GM12878 (cell line): ENCODE measurements around the gene CDC14B. TPM values are rescaled to one million over a fixed set of nuclear protein-coding genes. Genes with fewer than 3 reads are reported as not detected.
A peak's percentile ranks its signal among the peaks of the same experiment; 100 is the strongest.

Source experiments
- ATAC-seq: fragments of 200-7000 bp; cut with Tn5 transposase; 3 replicates; pipeline ENCODE4 v1.9.1; 2020; ENCODE audit warnings: mild to moderate bottlenecking, moderate library complexity
- BruUV-seq: library from RNA; stranded (reverse); fragments of 400-500 nt; replicated peaks from 2 replicates; lab custom pipeline; 2021; lab: Mats Ljungman, UMichigan
- CTCF ChIA-PET: fragments of 300-600 bp; sonication (Branson Sonifier 250); formaldehyde crosslinking; extraction: SDS; loops from one replicate; lab custom pipeline; 2021; ENCODE audit warnings: inconsistent platforms; lab: Yijun Ruan, JAX
- POLR2A ChIA-PET: fragments of 350-600 bp; formaldehyde crosslinking; extraction: SDS; loops from one replicate; lab custom pipeline; 2021; ENCODE audit warnings: inconsistent platforms; lab: Charles Lee
- RAD21 ChIA-PET: fragments of 300-600 bp; sonication (Branson Sonifier 250); formaldehyde crosslinking; loops from one replicate; lab custom pipeline; 2023; ENCODE audit warnings: antibody characterized with exemption; ENCODE audit not compliant: unreplicated experiment; lab: Charles Lee
- SMC1A ChIA-PET: fragments of 300-600 bp; sonication (Branson Sonifier 250); formaldehyde crosslinking; loops from one replicate; lab custom pipeline; 2023; ENCODE audit not compliant: unreplicated experiment, uncharacterized antibody; lab: Charles Lee
- DNase-seq: peaks from one replicate; pipeline ENCODE4 v3.0.0-alpha.2; 2011; ENCODE audit warnings: low read depth, low spot score
- FAIRE-seq: peaks from 3 replicates; lab custom pipeline; 2011; peaks lifted over from hg19 to GRCh38; lab: Jason Lieb, UNC
- H2AFZ ChIP-seq: 2 replicates; pipeline ENCODE4 v1.6.0; 2011; ENCODE audit warnings: low read depth, low read length, control low read depth; ENCODE audit not compliant: control insufficient read depth
- H3K27ac ChIP-seq: 2 replicates; pipeline ENCODE4 v1.5.1; 2011; ENCODE audit warnings: control low read depth; ENCODE audit not compliant: control insufficient read depth, insufficient read depth
- H3K27me3 ChIP-seq, 2 experiments: replicated peaks in 1 of 2; 2 replicates each; pipeline versions ENCODE4 v1.6.0 to v1.6.1; 2011; ENCODE audit warnings: low read length in 1 of 2; ENCODE audit not compliant: control insufficient read depth in 2 of 2, insufficient read depth in 2 of 2
- H3K36me3 ChIP-seq, 2 experiments: 2 replicates each; pipeline ENCODE4 v1.5.1; 2011; ENCODE audit warnings: low read length in 1 of 2; ENCODE audit not compliant: control insufficient read depth in 2 of 2, insufficient read depth in 2 of 2
- H3K4me1 ChIP-seq: 2 replicates; pipeline ENCODE4 v1.6.1; 2011; ENCODE audit warnings: mild to moderate bottlenecking, low read length, moderate library complexity, mixed read lengths; ENCODE audit not compliant: control insufficient read depth, insufficient read depth
- H3K4me2 ChIP-seq: 2 replicates; pipeline ENCODE4 v1.6.0; 2011; ENCODE audit warnings: control low read depth; ENCODE audit not compliant: control insufficient read depth, insufficient read depth
- H3K4me3 ChIP-seq: fragments of 200-600 bp; sonication (generic); 2 replicates; pipeline ENCODE4 v1.5.1; 2016
- H3K79me2 ChIP-seq: 2 replicates; pipeline ENCODE4 v1.6.0; 2011; ENCODE audit warnings: low read length; ENCODE audit not compliant: control insufficient read depth, insufficient read depth
- H3K9ac ChIP-seq: 2 replicates; pipeline ENCODE4 v1.8.0; 2011; ENCODE audit warnings: low read length, control low read depth, mixed read lengths; ENCODE audit not compliant: control insufficient read depth, insufficient read depth
- H3K9me3 ChIP-seq: replicated peaks from 3 replicates; pipeline ENCODE4 v1.5.1; 2011; ENCODE audit warnings: mild to moderate bottlenecking, low read length; ENCODE audit not compliant: control insufficient read depth, insufficient read depth
- H4K20me1 ChIP-seq: 2 replicates; pipeline ENCODE4 v1.6.0; 2011; ENCODE audit not compliant: control insufficient read depth, insufficient read depth
- BACH1 ChIP-seq: fragments of 450-650 bp; IDR thresholded peaks from 2 replicates; pipeline ENCODE4 v1.6.1; 2017; ENCODE audit warnings: mild to moderate bottlenecking, borderline replicate concordance
- CEBPB ChIP-seq, 2 experiments: fragments of 150-350 bp in 1 of 2; IDR thresholded peaks; 2 replicates each; pipeline ENCODE4 v1.6.1; 2012 to 2014; ENCODE audit warnings: low read depth in 2 of 2, low read length in 2 of 2, borderline replicate concordance in 1 of 2, inconsistent platforms in 1 of 2
- CHD2 ChIP-seq: IDR thresholded peaks from 2 replicates; pipeline ENCODE4 v1.6.1; 2011; ENCODE audit warnings: low read depth, low read length, improper control_type of control experiment, borderline replicate concordance
- EGR1 ChIP-seq, 2 experiments: IDR thresholded peaks; 1 replicate in 1 of 2; 2 replicates in 1 of 2; pipeline ENCODE4 v1.6.1; 2011 to 2012; ENCODE audit warnings: low read depth in 2 of 2, low read length in 2 of 2, borderline replicate concordance in 1 of 2, mild to moderate bottlenecking in 1 of 2, moderate library complexity in 1 of 2
- EP300 ChIP-seq, 2 experiments: fragments of 150-350 bp in 1 of 2; IDR thresholded peaks; 2 replicates each; pipeline ENCODE4 v1.6.1; 2011 to 2012; ENCODE audit warnings: low read depth in 2 of 2, low read length in 2 of 2, borderline replicate concordance in 1 of 2, improper control_type of control experiment in 1 of 2, inconsistent platforms in 1 of 2; ENCODE audit not compliant: control insufficient read depth in 1 of 2
- ESRRA ChIP-seq: IDR thresholded peaks from 2 replicates; pipeline ENCODE4 v1.6.1; 2012; ENCODE audit warnings: mild to moderate bottlenecking, low read length, improper control_type of control experiment
- HCFC1 ChIP-seq: fragments of 150-350 bp; IDR thresholded peaks from 2 replicates; pipeline ENCODE4 v1.6.1; 2014; ENCODE audit warnings: low read length
- HDAC2 ChIP-seq: fragments of 200-600 bp; sonication (generic); IDR thresholded peaks from 2 replicates; pipeline ENCODE4 v1.6.1; 2017
- KAT2A ChIP-seq: conservative IDR thresholded peaks from 2 replicates; pipeline ENCODE4 v1.6.1; 2011; ENCODE audit warnings: low read depth, low read length; ENCODE audit not compliant: control insufficient read depth
- KLF5 ChIP-seq: fragments of 450-650 bp; IDR thresholded peaks from 2 replicates; pipeline ENCODE4 v1.6.1; 2014; ENCODE audit warnings: mild to moderate bottlenecking; ENCODE audit not compliant: partially characterized antibody
- NFXL1 ChIP-seq: fragments of 450-650 bp; IDR thresholded peaks from 2 replicates; pipeline ENCODE4 v1.6.1; 2017; ENCODE audit warnings: antibody characterized with exemption, mild to moderate bottlenecking, borderline replicate concordance
- NR2C2 ChIP-seq: IDR thresholded peaks from 2 replicates; pipeline ENCODE4 v1.6.1; 2011; ENCODE audit warnings: borderline replicate concordance, low read depth; ENCODE audit not compliant: control insufficient read depth, insufficient read length
- POLR2AphosphoS5 ChIP-seq: IDR thresholded peaks from 2 replicates; pipeline ENCODE4 v1.6.1; 2011; ENCODE audit warnings: mild to moderate bottlenecking, low read length, inconsistent platforms
- POU2F2 ChIP-seq: IDR thresholded peaks from 3 replicates; pipeline ENCODE4 v1.6.1; 2011; ENCODE audit warnings: low read depth, mild to moderate bottlenecking, low read length, borderline replicate concordance
- RBBP5 ChIP-seq: fragments of 200-600 bp; sonication (generic); conservative IDR thresholded peaks from 2 replicates; pipeline ENCODE4 v1.6.1; 2016
- RELA ChIP-seq: fragments of 450-650 bp; IDR thresholded peaks from 2 replicates; pipeline ENCODE4 v1.8.0; 2014; ENCODE audit warnings: borderline replicate concordance; ENCODE audit not compliant: partially characterized antibody
- RFX5 ChIP-seq: IDR thresholded peaks from 2 replicates; pipeline ENCODE4 v1.6.1; 2011; ENCODE audit warnings: low read depth, low read length, improper control_type of control experiment
- SIX5 ChIP-seq: IDR thresholded peaks from 2 replicates; pipeline ENCODE4 v1.6.1; 2011; ENCODE audit warnings: mild to moderate bottlenecking, low read depth, low read length, moderate library complexity; ENCODE audit not compliant: severe bottlenecking
- SMAD5 ChIP-seq: IDR thresholded peaks from 2 replicates; pipeline ENCODE4 v1.6.1; 2016; ENCODE audit warnings: antibody characterized with exemption, low read depth
- SREBF1 ChIP-seq: IDR thresholded peaks from 2 replicates; pipeline ENCODE4 v1.6.1; 2012; ENCODE audit warnings: mild to moderate bottlenecking, low read length
- STAT1 ChIP-seq: fragments of 450-650 bp; conservative IDR thresholded peaks from 2 replicates; pipeline ENCODE4 v1.6.1; 2014; ENCODE audit warnings: antibody characterized with exemption, mild to moderate bottlenecking
- STAT3 ChIP-seq: IDR thresholded peaks from 2 replicates; pipeline ENCODE4 v1.6.1; 2011; ENCODE audit warnings: low read depth, low read length, improper control_type of control experiment
- SUZ12 ChIP-seq: fragments of 200-600 bp; sonication (generic); IDR thresholded peaks from one replicate; pipeline ENCODE4 v1.6.1; 2018; ENCODE audit warnings: antibody characterized with exemption, mild to moderate bottlenecking; ENCODE audit not compliant: unreplicated experiment
- ZBED1 ChIP-seq: IDR thresholded peaks from 2 replicates; pipeline ENCODE4 v1.6.1; 2016; ENCODE audit warnings: borderline replicate concordance
- ZNF622 ChIP-seq: fragments of 450-650 bp; IDR thresholded peaks from 2 replicates; pipeline ENCODE4 v1.6.1; 2017; ENCODE audit warnings: mild to moderate bottlenecking, inconsistent platforms
- WGBS: methylation state at CpG from one replicate; pipeline ENCODE4 v1.1.6; 2016; ENCODE audit warnings: low lambda C conversion rate; ENCODE audit not compliant: insufficient replicate concordance, insufficient coverage; ENCODE audit errors: missing lambda C conversion rate; 5-methylcytosine and 5-hydroxymethylcytosine counted together
- in situ Hi-C: fragments of 300-500 bp; cut with MboI; formaldehyde crosslinking; loops from 9 replicates; pipeline ENCODE4 v1.14.3; 2018; ENCODE audit warnings: mixed read lengths
- intact Hi-C: fragments of 100-400 bp; cut with micrococcal nuclease; formaldehyde crosslinking; loops from one replicate; pipeline ENCODE4 v1.14.2; 2022; ENCODE audit not compliant: unreplicated experiment
- polyA plus RNA-seq, 11 experiments: library from polyadenylated mRNA; depleted of rRNA in 4 of 11; unstranded in 6 of 11; stranded (reverse) in 5 of 11; fragments of >200 nt; fragmentation: Nextera tagmentation in 4 of 11; fragmentation: Illumina TruSeq in 1 of 11; extraction: Ambion mirVana in 4 of 11; extraction: Trizol in 1 of 11; gene quantifications; 1 replicate in 1 of 11; 2 replicates in 10 of 11; pipeline versions ENCODE4 v1.2.1 to v1.2.3, GENCODE V29; 2011 to 2016; ENCODE audit warnings: inconsistent platforms in 2 of 11, missing spikeins in 2 of 11, low read depth in 1 of 11
- total RNA-seq, 4 experiments: library from RNA; depleted of rRNA in 3 of 4; stranded (reverse); fragments of >200 nt in 3 of 4; fragmentation: Illumina TruSeq in 1 of 4; extraction: Trizol in 1 of 4; gene quantifications; 2 replicates each; pipeline versions ENCODE4 v1.2.1 to v1.2.3, GENCODE V29; 2013 to 2021
- TF ChIP-seq, protein P1 (sequence below): fragments of 450-650 bp; IDR thresholded peaks from 2 replicates; pipeline ENCODE4 v1.6.1; 2017; ENCODE audit warnings: borderline replicate concordance

The CDC14B gene
- total and polyA plus RNA-seq, 10 of the 15 experiments (the other 5 are each of a cell fraction or from before 2014, with no cell fraction given): 3.7 to 11.7 (median 6.2) TPM

DNA sequence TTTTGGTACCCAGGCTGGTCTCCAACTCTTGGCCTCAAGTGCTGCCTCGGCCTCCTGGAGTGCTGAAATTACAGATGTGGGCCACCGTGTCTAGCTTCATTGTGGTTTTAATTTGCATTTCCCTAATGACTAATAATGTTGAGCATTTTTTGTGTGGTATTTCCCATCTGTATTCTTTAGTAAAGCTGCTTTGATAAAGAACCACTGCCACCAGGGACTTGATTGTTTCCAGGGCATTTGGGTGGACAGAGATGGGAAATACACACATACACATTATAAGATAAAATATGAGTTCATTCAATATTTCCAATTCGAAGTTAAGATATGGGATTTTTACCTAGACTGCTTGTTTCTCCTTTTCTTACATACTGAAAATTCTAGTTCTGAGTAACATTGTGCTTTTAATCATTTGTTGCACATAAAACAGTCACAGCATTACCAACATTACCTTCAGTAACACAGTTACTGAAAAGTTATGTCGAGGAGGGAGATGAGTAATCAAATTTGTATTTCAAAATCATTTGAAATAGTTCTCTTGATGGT is 140.7 kb downstream of the CDC14B start:
- no peaks in the 10 kb centered on the region for H3K36me3 ChIP-seq
- no peak overlapping the region for H3K27ac ChIP-seq
- in situ Hi-C loops: no loop called here
- ChIA-PET CTCF (interaction anchor here (1.0 to 1.3 kb wide), 2 partner anchors 29 to 84 kb away, joined by 4 read pairs; partner anchors contain the start of gene HABP4), SMC1A (interaction anchor here (0.9 to 1.1 kb wide), 5 partner anchors 10 to 111 kb away, joined by 3 to 4 read pairs (median 3); no protein-coding TSS in a partner anchor), RAD21 (interaction anchor here (1.0 to 2.1 kb wide), 2 partner anchors 26 to 87 kb away, joined by 3 to 5 read pairs; no protein-coding TSS in a partner anchor), POLR2A (interaction anchor here (0.6 to 1.0 kb wide), 5 partner anchors 9 to 1985 kb away, joined by 3 to 8 read pairs (median 4); no protein-coding TSS in a partner anchor)
- no peaks in the 10 kb centered on the region for H3K9me3 ChIP-seq
- H3K4me1 ChIP-seq: peaks cover 10% of the 10 kb centered on the region
- WGBS: 0% methylated on average over 4 of the region's 4 CpGs
- H2AFZ ChIP-seq: no peak overlapping the region
- ATAC-seq (peak; percentile 90), DNase-seq (peak; percentile 32), FAIRE-seq (peak; percentile 54)
- H3K4me2 ChIP-seq: peak overlapping the region; percentile 41; the same call in 1 of the 2 replicates
- BruUV-seq: no TSS peak
- no peak overlapping the region for H3K9ac ChIP-seq
- intact Hi-C loops: no loop called here
- no peaks in the 10 kb centered on the region for H3K27me3 ChIP-seq
- no peak overlapping the region for H3K4me3 ChIP-seq
- H3K79me2 ChIP-seq: no peaks in the 10 kb centered on the region
- H4K20me1 ChIP-seq: no peaks in the 10 kb centered on the region
- TF ChIP-seq SMAD5 (no peak), STAT1 (no peak), RBBP5 (no peak), HDAC2 (no peak), NR2C2 (no peak), EP300 (IDR thresholded peaks at IDR 0.05; ENCODE audit: borderline replicate concordance in 1 of 2, control insufficient read depth in 1 of 2, low read depth in 2 of 2, low read length in 2 of 2) (no peak), RFX5 (no peak), SREBF1 (peak; percentile 27; the same call in 1 of the 2 replicates), KLF5 (no peak), POU2F2 (peak; percentile 94; the same call in 2 of the 3 replicates), BACH1 (no peak), SUZ12 (no peak), KAT2A (no peak), ZBED1 (peak; percentile 60; the same call in 1 of the 2 replicates), ZNF622 (no peak), HCFC1 (no peak), POLR2AphosphoS5 (no peak), CEBPB (IDR thresholded peaks at IDR 0.05; ENCODE audit: borderline replicate concordance in 1 of 2, low read depth in 2 of 2, low read length in 2 of 2) (no peak), ESRRA (no peak), EGR1 (IDR thresholded peaks at IDR 0.05; ENCODE audit: borderline replicate concordance in 1 of 2, low read depth in 2 of 2, low read length in 2 of 2) (no peak), SIX5 (no peak), STAT3 (no peak), NFXL1 (no peak), RELA (no peak), CHD2 (no peak)
- TF ChIP-seq, protein P1, sequence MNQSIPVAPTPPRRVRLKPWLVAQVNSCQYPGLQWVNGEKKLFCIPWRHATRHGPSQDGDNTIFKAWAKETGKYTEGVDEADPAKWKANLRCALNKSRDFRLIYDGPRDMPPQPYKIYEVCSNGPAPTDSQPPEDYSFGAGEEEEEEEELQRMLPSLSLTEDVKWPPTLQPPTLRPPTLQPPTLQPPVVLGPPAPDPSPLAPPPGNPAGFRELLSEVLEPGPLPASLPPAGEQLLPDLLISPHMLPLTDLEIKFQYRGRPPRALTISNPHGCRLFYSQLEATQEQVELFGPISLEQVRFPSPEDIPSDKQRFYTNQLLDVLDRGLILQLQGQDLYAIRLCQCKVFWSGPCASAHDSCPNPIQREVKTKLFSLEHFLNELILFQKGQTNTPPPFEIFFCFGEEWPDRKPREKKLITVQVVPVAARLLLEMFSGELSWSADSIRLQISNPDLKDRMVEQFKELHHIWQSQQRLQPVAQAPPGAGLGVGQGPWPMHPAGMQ: no peak
